Ishikawa (cell line): Measurements from ENCODE around the gene CHST15.

ENCODE experiments used
- EGR1 ChIP-seq: IDR thresholded peaks from 2 replicates; pipeline ENCODE4 v1.6.1; 2012
- EP300 ChIP-seq: IDR thresholded peaks from 2 replicates; pipeline ENCODE4 v1.6.1; 2012; ENCODE audit warnings: borderline replicate concordance
- MAX ChIP-seq: IDR thresholded peaks from 2 replicates; pipeline ENCODE4 v1.6.1; 2012
- NFIC ChIP-seq: IDR thresholded peaks from 2 replicates; pipeline ENCODE4 v1.6.1; 2012
- RAD21 ChIP-seq: IDR thresholded peaks from 2 replicates; pipeline ENCODE4 v1.6.1; 2012; ENCODE audit warnings: low read depth
- REST ChIP-seq: IDR thresholded peaks from 2 replicates; pipeline ENCODE4 v1.6.1; 2012; ENCODE audit warnings: low read depth, mild to moderate bottlenecking
- TAF1 ChIP-seq: IDR thresholded peaks from 2 replicates; pipeline ENCODE4 v1.6.1; 2012; ENCODE audit warnings: low read depth, mild to moderate bottlenecking
- USF1 ChIP-seq: IDR thresholded peaks from 2 replicates; pipeline ENCODE4 v1.6.1; 2012
- YY1 ChIP-seq: IDR thresholded peaks from 2 replicates; pipeline ENCODE4 v1.6.1; 2012; ENCODE audit warnings: low read depth

- no peak for TF ChIP-seq USF1
- no peak for TF ChIP-seq YY1
- no peak for TF ChIP-seq EGR1
- TF ChIP-seq MAX, result no peak
- no peak for TF ChIP-seq EP300
- TF ChIP-seq REST, result no peak
- no peak for TF ChIP-seq RAD21
- no peak for TF ChIP-seq NFIC
- no peak for TF ChIP-seq TAF1
Observed at GRCh38 chr10:124120410-124121061, 27.1 kb upstream of the CHST15 start.
